ENCODE measurements around the gene RIMS4.

DNA sequence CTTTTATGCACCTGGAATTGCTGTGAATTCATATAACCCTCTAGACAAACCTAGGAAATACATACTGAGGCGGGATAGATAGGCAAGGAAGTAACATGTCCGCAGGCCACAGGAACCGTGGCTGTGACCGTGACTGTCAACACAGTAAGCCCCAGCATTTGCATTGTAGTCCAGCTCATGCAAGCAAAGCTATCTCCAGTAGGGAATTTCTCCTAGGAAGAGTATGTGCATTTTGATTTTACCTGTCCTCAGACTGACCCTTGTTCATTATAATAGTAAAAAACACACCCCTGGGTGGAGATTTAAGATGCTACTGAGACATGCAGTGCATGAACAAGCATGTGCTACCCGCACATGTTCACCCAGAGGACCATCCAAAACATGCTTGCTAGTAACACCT lies 30.5 kb upstream of the RIMS4 start:
- TF ChIP-seq GATA2 (IDR thresholded peaks at IDR 0.05; ENCODE audit: low read depth, low read length) (no peak), GATA3 (IDR thresholded peaks at IDR 0.05; ENCODE audit: low read depth, low read length) (no peak)

All from SH-SY5Y (cell line).